Fibroblast of lung (primary cell): ENCODE data around the gene SETDB2. TPM values are rescaled to one million over a fixed set of nuclear protein-coding genes. Genes with fewer than 3 reads are reported as not detected.

Source experiments
- DNase-seq, 2 donors: peaks; one replicate each; pipeline versions ENCODE4 v3.0.0 to v3.0.0-alpha.2; 2010; ENCODE audit warnings: low read depth in 2 of 2
- H2AFZ ChIP-seq: 2 replicates; pipeline ENCODE4 v1.5.1; 2012; ENCODE audit warnings: low read length, control low read depth, inconsistent platforms
- H3K27ac ChIP-seq: 2 replicates; pipeline ENCODE4 v1.5.1; 2011; ENCODE audit warnings: low read length, control low read depth; ENCODE audit not compliant: insufficient read depth
- H3K27me3 ChIP-seq: 2 replicates; pipeline ENCODE4 v1.5.1; 2011; ENCODE audit warnings: mild to moderate bottlenecking, low read length; ENCODE audit not compliant: control insufficient read depth, insufficient read depth
- H3K36me3 ChIP-seq: 2 replicates; pipeline ENCODE4 v1.5.1; 2011; ENCODE audit warnings: low read length; ENCODE audit not compliant: control insufficient read depth, insufficient read depth
- H3K4me1 ChIP-seq: 2 replicates; pipeline ENCODE4 v1.5.1; 2011; ENCODE audit warnings: low read length; ENCODE audit not compliant: control insufficient read depth, insufficient read depth; ENCODE audit errors: extremely low read depth
- H3K4me2 ChIP-seq: 2 replicates; pipeline ENCODE4 v1.5.1; 2011; ENCODE audit warnings: low read length, control low read depth; ENCODE audit not compliant: insufficient read depth; ENCODE audit errors: extremely low read depth
- H3K4me3 ChIP-seq, 4 experiments: fragments of 200-600 bp in 1 of 4; sonication (generic) in 1 of 4; replicated peaks in 1 of 4; 2 replicates each; pipeline ENCODE4 v1.5.1; 2011 to 2016; ENCODE audit warnings: low read length in 4 of 4, low read depth in 3 of 4, mild to moderate bottlenecking in 3 of 4, control low read depth in 2 of 4, inconsistent platforms in 1 of 4, mixed read lengths in 1 of 4; ENCODE audit not compliant: insufficient read depth in 1 of 4; ENCODE audit errors: control extremely low read depth in 1 of 4
- H3K79me2 ChIP-seq: 2 replicates; pipeline ENCODE4 v1.5.1; 2012; ENCODE audit warnings: mild to moderate bottlenecking, low read length, inconsistent platforms; ENCODE audit not compliant: control insufficient read depth, insufficient read depth
- H3K9ac ChIP-seq: 2 replicates; pipeline ENCODE4 v1.5.1; 2011; ENCODE audit warnings: mild to moderate bottlenecking, low read length, control low read depth; ENCODE audit not compliant: insufficient read depth
- H3K9me3 ChIP-seq: 2 replicates; pipeline ENCODE4 v1.5.1; 2012; ENCODE audit warnings: low read depth, low read length; ENCODE audit not compliant: control insufficient read depth, insufficient read depth
- H4K20me1 ChIP-seq: 2 replicates; pipeline ENCODE4 v1.5.1; 2011; ENCODE audit warnings: low read length; ENCODE audit not compliant: control insufficient read depth, insufficient read depth; ENCODE audit errors: extremely low read depth
- CTCF ChIP-seq, 2 donors: IDR thresholded peaks in 1 of 2; conservative IDR thresholded peaks in 1 of 2; 1 replicate in 1 of 2; 2 replicates in 1 of 2; pipeline ENCODE4 v1.5.1; 2011 to 2012; ENCODE audit warnings: low read length in 2 of 2, control low read depth in 1 of 2, inconsistent platforms in 1 of 2, low read depth in 1 of 2, mild to moderate bottlenecking in 1 of 2
- EZH2 ChIP-seq: IDR thresholded peaks from 2 replicates; pipeline ENCODE4 v1.5.1; 2012; ENCODE audit warnings: low read length, control low read depth, mild to moderate bottlenecking; ENCODE audit errors: missing control alignments
- polyA plus RNA-seq, 2 donors: library from polyadenylated mRNA; depleted of rRNA in 1 of 2; stranded (reverse) in 1 of 2; unstranded in 1 of 2; fragments of >200 nt; gene quantifications; 2 replicates each; pipeline ENCODE4 v1.2.1, GENCODE V29; 2011 to 2012; ENCODE audit warnings: missing spikeins in 1 of 2
- total RNA-seq: library from RNA; depleted of rRNA; stranded (reverse); fragments of >200 nt; gene quantifications from 2 replicates; pipeline ENCODE4 v1.2.1, GENCODE V29; 2014

Gene SETDB2
- total and polyA plus RNA-seq, 2 donors (not counting 1 experiment from before 2014, with no cell fraction given) = 10.4 to 13.7 TPM

GRCh38 chr13:49502954-49503353 lies 58.9 kb downstream of the SETDB2 start:
- H2AFZ ChIP-seq = peak overlapping the region; percentile 9
- H3K9me3 ChIP-seq = no peaks in the 10 kb centered on the region
- H3K79me2 ChIP-seq = no peaks in the 10 kb centered on the region
- no peaks in the 10 kb centered on the region for H4K20me1 ChIP-seq
- H3K36me3 ChIP-seq = no peaks in the 10 kb centered on the region
- peak in 1 of 2 donors; percentile 76 for DNase-seq
- H3K27ac ChIP-seq = no peak overlapping the region
- peak overlapping the region; percentile 16 for H3K4me2 ChIP-seq
- peaks cover 19% of the 10 kb centered on the region for H3K4me1 ChIP-seq
- H3K27me3 ChIP-seq = no peaks in the 10 kb centered on the region
- TF ChIP-seq EZH2 (no peak), CTCF (conservative IDR thresholded peaks at IDR 0.05 in 1 of 2, IDR thresholded peaks at IDR 0.05 in 1 of 2; ENCODE audit: low read depth in 1 of 2, low read length in 2 of 2) (no peak)
- no peak overlapping the region for H3K4me3 ChIP-seq
- no peak overlapping the region for H3K9ac ChIP-seq

GRCh38 chr13:49503951-49504350 lies 59.9 kb downstream of the SETDB2 start:
- Histone ChIP-seq H3K27me3 (no peaks in the 10 kb centered on the region), H3K4me1 (peaks cover 19% of the 10 kb centered on the region), H3K36me3 (no peaks in the 10 kb centered on the region), H2AFZ (no peak overlapping the region), H3K9ac (no peak overlapping the region), H3K9me3 (no peaks in the 10 kb centered on the region), H3K27ac (no peak overlapping the region), H3K79me2 (no peaks in the 10 kb centered on the region), H3K4me2 (no peak overlapping the region), H3K4me3 (no peak overlapping the region), H4K20me1 (no peaks in the 10 kb centered on the region)
- DNase-seq = no peak
- no peak for TF ChIP-seq EZH2
- TF ChIP-seq CTCF (conservative IDR thresholded peaks at IDR 0.05 in 1 of 2, IDR thresholded peaks at IDR 0.05 in 1 of 2; ENCODE audit: low read depth in 1 of 2, low read length in 2 of 2) = no peak

GRCh38 chr13:49512578-49512977 lies 68.5 kb downstream of the SETDB2 start:
- no peaks in the 10 kb centered on the region for H3K27me3 ChIP-seq
- no peaks in the 10 kb centered on the region for H3K4me1 ChIP-seq
- DNase-seq = no peak

More at GRCh38 chr13:49512578-49512977, 68.5 kb downstream of the SETDB2 start:
- H3K36me3 ChIP-seq = peaks cover 4% of the 10 kb centered on the region
- H3K9ac ChIP-seq = no peak overlapping the region
- no peaks in the 10 kb centered on the region for H3K79me2 ChIP-seq
- no peak overlapping the region for H3K4me3 ChIP-seq
- H3K9me3 ChIP-seq = no peaks in the 10 kb centered on the region
- H3K27ac ChIP-seq = no peak overlapping the region
- TF ChIP-seq CTCF (conservative IDR thresholded peaks at IDR 0.05 in 1 of 2, IDR thresholded peaks at IDR 0.05 in 1 of 2; ENCODE audit: low read depth in 1 of 2, low read length in 2 of 2) (no peak), EZH2 (no peak)
- H2AFZ ChIP-seq = no peak overlapping the region
- H3K4me2 ChIP-seq = no peak overlapping the region
- no peaks in the 10 kb centered on the region for H4K20me1 ChIP-seq
